ENCODE data around the gene SUFU.

GRCh38 chr10:102678068-102678400, 174.3 kb downstream of the SUFU start:
- TF ChIP-seq YY1 (IDR thresholded peaks at IDR 0.05; ENCODE audit: insufficient read depth, insufficient read length) (no peak), ZNF274 (IDR thresholded peaks at IDR 0.05; ENCODE audit: low read depth, low read length) (no peak)
